GM12878 (cell line): ENCODE data around the gene C1orf74. TPM values are rescaled to one million over a fixed set of nuclear protein-coding genes. Genes with fewer than 3 reads are reported as not detected.

Experiments
- BMI1 ChIP-seq: fragments of 450-650 bp; IDR thresholded peaks from 2 replicates; pipeline ENCODE4 v1.6.1; 2016; ENCODE audit warnings: mild to moderate bottlenecking, moderate library complexity, borderline replicate concordance
- CBX5 ChIP-seq: sonication (generic); IDR thresholded peaks from 2 replicates; pipeline ENCODE4 v1.6.1; 2016; ENCODE audit warnings: low read depth, moderate library complexity, mild to moderate bottlenecking, inconsistent platforms
- CEBPB ChIP-seq, 2 experiments: fragments of 150-350 bp in 1 of 2; IDR thresholded peaks; 2 replicates each; pipeline ENCODE4 v1.6.1; 2012 to 2014; ENCODE audit warnings: low read depth in 2 of 2, low read length in 2 of 2, borderline replicate concordance in 1 of 2, inconsistent platforms in 1 of 2
- ETV6 ChIP-seq, 2 experiments: fragments of 450-650 bp in 1 of 2; IDR thresholded peaks in 1 of 2; conservative IDR thresholded peaks in 1 of 2; 2 replicates each; pipeline ENCODE4 v1.6.1; 2014; ENCODE audit warnings: antibody characterized with exemption in 1 of 2, borderline replicate concordance in 1 of 2, low read depth in 1 of 2, mild to moderate bottlenecking in 1 of 2, moderate library complexity in 1 of 2
- LARP7 ChIP-seq: fragments of 450-650 bp; IDR thresholded peaks from 2 replicates; pipeline ENCODE4 v1.6.1; 2017; ENCODE audit warnings: mild to moderate bottlenecking
- NR2C1 ChIP-seq: fragments of 450-650 bp; IDR thresholded peaks from 2 replicates; pipeline ENCODE4 v1.6.1; 2017; ENCODE audit warnings: antibody characterized with exemption, mild to moderate bottlenecking, moderate library complexity
- PAX8 ChIP-seq: fragments of 450-650 bp; IDR thresholded peaks from 2 replicates; pipeline ENCODE4 v1.6.1; 2017; ENCODE audit warnings: mild to moderate bottlenecking, moderate library complexity
- PRDM15 ChIP-seq: fragments of 450-650 bp; formaldehyde crosslinking; IDR thresholded peaks from 2 replicates; pipeline ENCODE4 v1.4.0; 2020; ENCODE audit warnings: mild to moderate bottlenecking, moderate library complexity
- RAD21 ChIP-seq: IDR thresholded peaks from 2 replicates; pipeline ENCODE4 v1.6.1; 2011; ENCODE audit warnings: mild to moderate bottlenecking, low read depth, low read length, moderate library complexity; ENCODE audit not compliant: insufficient read depth
- RAD51 ChIP-seq: fragments of 450-650 bp; IDR thresholded peaks from 2 replicates; pipeline ENCODE4 v1.6.1; 2016; ENCODE audit warnings: moderate library complexity, mild to moderate bottlenecking, inconsistent platforms
- SIN3A ChIP-seq: IDR thresholded peaks from 2 replicates; pipeline ENCODE4 v1.6.1; 2012; ENCODE audit warnings: low read depth, low read length, improper control_type of control experiment
- SIX5 ChIP-seq: IDR thresholded peaks from 2 replicates; pipeline ENCODE4 v1.6.1; 2011; ENCODE audit warnings: mild to moderate bottlenecking, low read depth, low read length, moderate library complexity; ENCODE audit not compliant: severe bottlenecking
- SP1 ChIP-seq: IDR thresholded peaks from one replicate; pipeline ENCODE4 v1.6.1; 2011; ENCODE audit warnings: low read depth, low read length
- STAT1 ChIP-seq: fragments of 450-650 bp; conservative IDR thresholded peaks from 2 replicates; pipeline ENCODE4 v1.6.1; 2014; ENCODE audit warnings: antibody characterized with exemption, mild to moderate bottlenecking
- SUZ12 ChIP-seq: fragments of 200-600 bp; sonication (generic); IDR thresholded peaks from one replicate; pipeline ENCODE4 v1.6.1; 2018; ENCODE audit warnings: antibody characterized with exemption, mild to moderate bottlenecking; ENCODE audit not compliant: unreplicated experiment
- TARDBP ChIP-seq: IDR thresholded peaks from 2 replicates; pipeline ENCODE4 v1.6.1; 2016; ENCODE audit warnings: borderline replicate concordance
- TBL1XR1 ChIP-seq: IDR thresholded peaks from 2 replicates; pipeline ENCODE4 v1.6.1; 2012; ENCODE audit warnings: low read depth, low read length, improper control_type of control experiment
- TCF3 ChIP-seq: IDR thresholded peaks from 2 replicates; pipeline ENCODE4 v1.6.1; 2012; ENCODE audit warnings: low read depth, mild to moderate bottlenecking, low read length, borderline replicate concordance; ENCODE audit not compliant: insufficient read depth
- ZNF24 ChIP-seq: fragments of 450-650 bp; IDR thresholded peaks from 2 replicates; pipeline ENCODE4 v1.6.1; 2017; ENCODE audit warnings: antibody characterized with exemption, mild to moderate bottlenecking
- ZZZ3 ChIP-seq: IDR thresholded peaks from 2 replicates; pipeline ENCODE4 v1.6.1; 2011; ENCODE audit warnings: low read depth; ENCODE audit not compliant: control insufficient read depth, insufficient read length
- polyA plus RNA-seq, 11 experiments: library from polyadenylated mRNA; depleted of rRNA in 4 of 11; unstranded in 6 of 11; stranded (reverse) in 5 of 11; fragments of >200 nt; fragmentation: Nextera tagmentation in 4 of 11; fragmentation: Illumina TruSeq in 1 of 11; extraction: Ambion mirVana in 4 of 11; extraction: Trizol in 1 of 11; gene quantifications; 1 replicate in 1 of 11; 2 replicates in 10 of 11; pipeline versions ENCODE4 v1.2.1 to v1.2.3, GENCODE V29; 2011 to 2016; ENCODE audit warnings: inconsistent platforms in 2 of 11, missing spikeins in 2 of 11, low read depth in 1 of 11
- total RNA-seq, 4 experiments: library from RNA; depleted of rRNA in 3 of 4; stranded (reverse); fragments of >200 nt in 3 of 4; fragmentation: Illumina TruSeq in 1 of 4; extraction: Trizol in 1 of 4; gene quantifications; 2 replicates each; pipeline versions ENCODE4 v1.2.1 to v1.2.3, GENCODE V29; 2013 to 2021
- TF ChIP-seq, protein P1 (sequence below), 3 experiments: IDR thresholded peaks in 2 of 3; conservative IDR thresholded peaks in 1 of 3; 2 replicates each; pipeline ENCODE4 v1.5.1; 2011; ENCODE audit warnings: low read depth in 3 of 3, low read length in 3 of 3, mild to moderate bottlenecking in 3 of 3, control low read depth in 2 of 3, moderate library complexity in 2 of 3, inconsistent platforms in 1 of 3, mixed read lengths in 1 of 3; ENCODE audit not compliant: control insufficient read depth in 2 of 3, insufficient read depth in 1 of 3; ENCODE audit errors: extremely low read depth in 1 of 3
- TF ChIP-seq, protein P2 (sequence below): IDR thresholded peaks from 2 replicates; pipeline ENCODE4 v1.6.1; 2011; ENCODE audit warnings: mild to moderate bottlenecking, low read depth, low read length, moderate library complexity; ENCODE audit not compliant: insufficient replicate concordance
- TF ChIP-seq, protein P3 (sequence below): IDR thresholded peaks from 2 replicates; pipeline ENCODE4 v1.6.1; 2012; ENCODE audit warnings: low read depth, low read length, improper control_type of control experiment

The C1orf74 gene
- total and polyA plus RNA-seq, 10 of the 15 experiments (the other 5 are each of a cell fraction or from before 2014, with no cell fraction given) = 3.1 to 5.5 (median 3.6) TPM

DNA sequence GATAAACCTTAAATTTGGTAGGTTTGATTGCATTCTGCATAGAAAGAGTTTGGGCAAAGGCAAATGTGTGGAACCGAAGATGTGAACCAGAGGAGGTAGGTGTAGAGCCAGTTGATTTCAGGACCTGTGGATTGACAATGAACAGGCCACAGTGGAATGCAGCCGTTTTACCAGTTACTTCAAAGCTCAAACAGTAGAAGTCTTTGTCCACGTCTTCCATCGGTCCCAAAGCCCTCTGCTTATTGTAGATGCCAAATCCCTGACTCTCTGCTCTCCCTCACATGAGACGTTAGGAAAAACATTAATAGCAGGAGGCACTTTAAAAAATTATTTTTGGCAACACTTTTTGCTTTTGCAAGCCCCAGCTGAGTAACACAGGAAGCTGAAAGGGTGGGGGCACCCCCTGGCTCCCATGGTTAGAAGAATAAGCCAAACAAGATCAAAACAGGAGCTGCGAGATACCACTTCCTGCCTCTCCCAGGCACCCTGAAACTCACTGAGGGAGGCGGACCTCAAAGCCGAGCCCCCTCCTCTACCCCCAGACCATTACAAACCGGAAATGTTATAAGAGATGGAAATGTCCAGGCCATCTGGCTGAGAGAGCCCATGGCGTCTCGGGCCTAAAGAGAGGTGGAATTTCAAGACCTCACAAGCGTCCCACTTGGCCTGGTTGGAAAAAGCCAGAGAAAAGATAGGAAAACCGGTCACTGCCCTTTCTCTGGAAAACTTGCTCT is 15.0 kb downstream of the C1orf74 start (continued):
- TF ChIP-seq, protein P1, sequence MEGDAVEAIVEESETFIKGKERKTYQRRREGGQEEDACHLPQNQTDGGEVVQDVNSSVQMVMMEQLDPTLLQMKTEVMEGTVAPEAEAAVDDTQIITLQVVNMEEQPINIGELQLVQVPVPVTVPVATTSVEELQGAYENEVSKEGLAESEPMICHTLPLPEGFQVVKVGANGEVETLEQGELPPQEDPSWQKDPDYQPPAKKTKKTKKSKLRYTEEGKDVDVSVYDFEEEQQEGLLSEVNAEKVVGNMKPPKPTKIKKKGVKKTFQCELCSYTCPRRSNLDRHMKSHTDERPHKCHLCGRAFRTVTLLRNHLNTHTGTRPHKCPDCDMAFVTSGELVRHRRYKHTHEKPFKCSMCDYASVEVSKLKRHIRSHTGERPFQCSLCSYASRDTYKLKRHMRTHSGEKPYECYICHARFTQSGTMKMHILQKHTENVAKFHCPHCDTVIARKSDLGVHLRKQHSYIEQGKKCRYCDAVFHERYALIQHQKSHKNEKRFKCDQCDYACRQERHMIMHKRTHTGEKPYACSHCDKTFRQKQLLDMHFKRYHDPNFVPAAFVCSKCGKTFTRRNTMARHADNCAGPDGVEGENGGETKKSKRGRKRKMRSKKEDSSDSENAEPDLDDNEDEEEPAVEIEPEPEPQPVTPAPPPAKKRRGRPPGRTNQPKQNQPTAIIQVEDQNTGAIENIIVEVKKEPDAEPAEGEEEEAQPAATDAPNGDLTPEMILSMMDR (IDR thresholded peaks at IDR 0.05 in 2 of 3, conservative IDR thresholded peaks at IDR 0.05 in 1 of 3; ENCODE audit: control insufficient read depth in 2 of 3, extremely low read depth in 1 of 3, insufficient read depth in 1 of 3, low read depth in 3 of 3, low read length in 3 of 3) = no peak
- TF ChIP-seq RAD21 (no peak), SP1 (no peak), PAX8 (peak; percentile 26; the same call in 1 of the 2 replicates), CBX5 (no peak), STAT1 (no peak), NR2C1 (no peak), CEBPB (IDR thresholded peaks at IDR 0.05; ENCODE audit: borderline replicate concordance in 1 of 2, low read depth in 2 of 2, low read length in 2 of 2) (no peak), PRDM15 (CRISPR knock-in tag) (no peak), TBL1XR1 (no peak), TCF3 (no peak), SUZ12 (no peak), ZNF24 (no peak), ZZZ3 (no peak), ETV6 (conservative IDR thresholded peaks at IDR 0.05 in 1 of 2, IDR thresholded peaks at IDR 0.05 in 1 of 2; ENCODE audit: borderline replicate concordance in 1 of 2, low read depth in 1 of 2) (peak in 1 of 2 experiments; percentile 83; a peak in 2 of 4 replicates), BMI1 (peak; percentile 29; the same call in 1 of the 2 replicates), RAD51 (no peak; the same call in 1 of the 2 replicates), TARDBP (no peak), LARP7 (0 out of 2 replicates have a peak, but pooled peaks have one; percentile 28), SIX5 (no peak), SIN3A (no peak)
- TF ChIP-seq, protein P2, sequence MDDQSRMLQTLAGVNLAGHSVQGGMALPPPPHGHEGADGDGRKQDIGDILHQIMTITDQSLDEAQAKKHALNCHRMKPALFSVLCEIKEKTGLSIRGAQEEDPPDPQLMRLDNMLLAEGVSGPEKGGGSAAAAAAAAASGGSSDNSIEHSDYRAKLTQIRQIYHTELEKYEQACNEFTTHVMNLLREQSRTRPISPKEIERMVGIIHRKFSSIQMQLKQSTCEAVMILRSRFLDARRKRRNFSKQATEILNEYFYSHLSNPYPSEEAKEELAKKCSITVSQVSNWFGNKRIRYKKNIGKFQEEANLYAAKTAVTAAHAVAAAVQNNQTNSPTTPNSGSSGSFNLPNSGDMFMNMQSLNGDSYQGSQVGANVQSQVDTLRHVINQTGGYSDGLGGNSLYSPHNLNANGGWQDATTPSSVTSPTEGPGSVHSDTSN = no peak
- TF ChIP-seq, protein P3, sequence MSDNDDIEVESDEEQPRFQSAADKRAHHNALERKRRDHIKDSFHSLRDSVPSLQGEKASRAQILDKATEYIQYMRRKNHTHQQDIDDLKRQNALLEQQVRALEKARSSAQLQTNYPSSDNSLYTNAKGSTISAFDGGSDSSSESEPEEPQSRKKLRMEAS = no peak
